GM21515 (cell line): ENCODE data around the gene ATG14.
"Not testable (repeated sequence)": the region's sequence is repeated elsewhere in the genome, so short reads cannot be mapped to it uniquely, and the experiment has no call there.

Experiments used
- ATAC-seq: cut with Tn5 transposase; IDR thresholded peaks from one replicate; pipeline ENCODE4 v1.9.1; 2021; ENCODE audit not compliant: unreplicated experiment

Gene ATG14

GRCh38 chr14:55411426-55412389, at the start of gene ATG14:
Gene ATG14 (minus strand): TSS chr14:55411830. CDS start chr14:55411822, 8 bp downstream.
- ATAC-seq, result peak; percentile 94

DNA sequence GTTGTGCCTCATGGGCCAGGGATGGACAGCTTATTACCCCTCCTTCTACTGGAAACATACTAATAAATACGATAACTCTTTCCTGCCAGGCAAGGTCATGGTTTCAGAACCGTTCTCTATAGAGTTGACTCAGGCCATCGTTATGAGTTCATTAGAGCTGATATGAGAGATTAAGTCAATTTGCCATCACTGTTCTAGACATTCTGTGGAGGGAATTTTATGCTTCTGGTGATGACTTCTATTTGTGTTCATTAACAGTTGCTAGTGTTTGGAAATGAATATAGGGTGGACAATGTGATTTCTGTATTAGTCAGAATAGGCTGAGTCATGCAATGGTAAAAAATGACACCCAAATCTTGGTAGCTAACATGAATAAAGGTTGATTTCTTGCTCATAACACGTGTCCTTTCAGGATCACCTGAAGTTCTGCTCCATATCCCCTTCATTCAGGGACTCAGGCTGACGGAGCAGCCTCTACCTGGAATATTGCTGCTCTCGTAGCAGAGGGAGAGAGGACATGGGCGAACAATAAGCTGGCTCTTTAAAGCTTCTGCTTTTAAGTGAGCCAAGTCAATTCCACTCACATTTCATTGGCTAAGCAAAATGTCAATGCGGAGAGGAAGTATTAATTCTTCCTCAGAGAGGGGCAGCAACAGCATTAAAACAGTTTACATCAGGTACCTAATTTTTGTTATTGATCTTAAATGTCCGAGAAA, 47.3 kb upstream of the ATG14 start:
- ATAC-seq, result peak; percentile 78

DNA sequence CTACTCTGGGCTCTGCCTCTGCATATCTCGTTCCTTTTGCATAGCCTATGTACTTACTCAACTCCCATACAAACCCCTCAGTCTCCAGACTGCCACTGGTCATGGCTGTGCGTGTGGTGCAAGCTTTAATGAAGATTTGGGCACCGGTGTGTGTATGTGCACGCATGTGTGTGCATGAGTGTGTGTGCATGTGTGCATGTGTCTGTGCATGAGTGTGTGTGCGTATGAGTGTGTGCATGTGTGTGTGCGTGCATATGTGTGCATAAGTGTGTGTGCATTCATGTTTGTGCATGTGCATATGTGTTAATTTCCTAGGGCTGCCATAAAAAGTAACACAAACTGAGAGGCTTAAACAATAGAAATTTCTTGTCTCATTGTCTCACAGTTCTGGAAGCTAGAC, 45.9 kb upstream of the ATG14 start:
- ATAC-seq, result no peak

GRCh38 chr14:55456411-55456810, 44.8 kb upstream of the ATG14 start:
- not testable (repeated sequence) for ATAC-seq

DNA sequence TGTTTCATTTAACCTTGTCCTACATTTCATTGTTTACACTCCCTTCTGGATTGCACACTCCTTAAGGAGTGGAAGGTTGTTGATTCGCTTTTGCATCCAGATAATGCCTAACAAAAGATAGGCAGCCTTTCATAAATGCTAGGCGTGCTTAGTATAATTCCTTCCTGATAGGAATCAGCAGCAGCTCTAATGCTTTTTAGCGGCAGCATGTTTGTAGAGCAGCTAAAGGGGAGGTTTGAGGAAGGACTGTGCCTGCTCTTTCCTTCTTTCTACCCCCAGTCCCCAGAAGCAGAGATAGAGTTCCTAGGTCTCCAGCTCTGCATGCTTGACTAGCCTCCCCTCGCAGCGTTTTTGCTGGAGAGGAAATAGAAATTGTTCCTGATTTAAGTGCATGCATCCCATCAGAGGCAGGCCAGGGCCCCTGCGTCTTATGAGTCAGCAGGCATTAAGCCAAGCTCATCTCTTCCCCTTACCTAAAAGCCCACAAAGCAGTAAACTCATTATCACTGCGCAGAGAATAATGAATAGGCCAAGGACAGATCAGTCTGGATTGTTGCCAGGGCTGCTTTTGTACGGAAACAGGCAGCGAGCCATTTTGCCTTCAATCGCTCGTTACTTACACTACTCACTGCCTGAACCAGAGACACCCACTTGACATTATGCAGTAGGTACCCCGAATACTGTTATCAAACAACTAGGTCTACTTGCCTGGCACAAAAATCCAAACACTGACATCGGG, 42.8 kb upstream of the ATG14 start:
- no peak for ATAC-seq

DNA sequence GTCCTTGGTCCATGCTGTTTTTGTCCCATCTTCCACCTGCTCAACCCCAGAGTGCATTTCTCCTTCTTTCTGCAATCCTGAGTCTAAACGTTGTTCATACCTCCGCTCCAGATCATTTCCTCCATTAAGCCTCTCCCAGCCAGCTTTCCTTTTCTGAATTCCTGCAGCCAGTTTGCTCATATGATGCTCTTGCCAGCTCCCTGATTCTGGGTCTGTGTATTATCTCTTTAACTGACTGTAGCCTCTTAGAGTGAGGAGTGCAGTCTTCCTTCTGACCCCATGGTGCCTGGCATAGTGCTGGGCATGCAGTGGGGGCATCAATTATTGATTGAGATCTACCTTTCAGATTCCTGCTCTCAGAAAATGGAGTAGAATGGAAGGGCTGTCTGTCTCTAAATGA, 40.3 kb upstream of the ATG14 start:
- ATAC-seq, result no peak

GRCh38 chr14:55451398-55451797, 39.8 kb upstream of the ATG14 start:
- no peak for ATAC-seq

DNA sequence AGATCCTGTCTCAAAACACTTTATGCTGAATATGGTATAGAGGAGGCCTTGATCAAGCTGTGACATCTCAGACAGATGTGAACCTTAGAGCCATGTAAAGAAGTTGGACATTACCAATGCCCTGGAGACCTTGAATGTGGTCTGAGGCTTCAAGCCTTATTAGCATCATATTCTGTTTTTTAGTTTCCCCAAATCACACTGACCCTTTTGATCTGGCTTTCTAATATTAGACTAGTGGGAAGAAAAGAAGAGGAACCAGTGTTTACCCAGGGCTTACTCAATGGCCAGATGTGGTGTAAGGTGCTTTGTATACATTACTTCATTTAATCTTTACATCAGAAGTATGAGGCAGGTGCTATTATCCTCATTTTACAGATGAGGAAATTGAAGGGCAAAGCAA, 39.4 kb upstream of the ATG14 start:
- ATAC-seq, result no peak

DNA sequence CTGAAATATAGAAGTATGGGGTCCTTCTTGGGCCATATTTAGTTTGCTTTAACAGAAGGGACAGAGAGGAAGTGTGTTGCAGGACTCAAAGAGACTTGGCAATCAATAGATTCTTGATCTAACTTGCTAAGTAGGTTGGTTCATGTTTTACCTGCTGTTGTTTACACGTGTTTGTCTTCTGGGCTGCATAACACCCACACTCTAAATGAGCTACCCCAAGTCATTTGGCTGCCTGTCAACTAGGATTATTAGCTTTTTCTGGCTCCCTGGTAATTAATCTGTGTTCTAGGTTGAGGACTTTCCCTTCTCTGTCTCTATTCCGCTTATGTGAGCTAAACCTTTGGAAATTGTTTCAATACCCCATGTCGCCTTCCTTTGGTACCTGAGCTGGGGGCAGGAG, 38.9 kb upstream of the ATG14 start:
- ATAC-seq, result no peak

DNA sequence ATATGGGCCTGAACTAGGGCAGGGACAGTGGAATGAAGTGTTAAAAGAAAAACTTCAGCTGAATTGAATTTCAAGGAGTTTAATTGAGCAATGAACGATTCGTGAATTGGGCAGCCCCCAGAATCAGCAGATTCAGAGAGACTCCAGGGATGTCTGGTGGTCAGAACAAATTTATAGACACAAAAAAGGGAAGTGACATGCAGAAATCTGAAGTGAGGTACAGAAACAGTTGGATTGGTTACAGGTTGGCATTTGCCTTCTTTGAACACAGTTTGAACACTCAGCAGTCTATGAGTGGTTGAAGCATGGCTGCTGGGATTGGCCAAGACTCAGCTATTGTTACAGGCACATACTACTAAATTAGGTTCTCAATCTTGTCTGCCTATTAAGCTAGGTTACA, 38.5 kb upstream of the ATG14 start:
- ATAC-seq, result no peak

DNA sequence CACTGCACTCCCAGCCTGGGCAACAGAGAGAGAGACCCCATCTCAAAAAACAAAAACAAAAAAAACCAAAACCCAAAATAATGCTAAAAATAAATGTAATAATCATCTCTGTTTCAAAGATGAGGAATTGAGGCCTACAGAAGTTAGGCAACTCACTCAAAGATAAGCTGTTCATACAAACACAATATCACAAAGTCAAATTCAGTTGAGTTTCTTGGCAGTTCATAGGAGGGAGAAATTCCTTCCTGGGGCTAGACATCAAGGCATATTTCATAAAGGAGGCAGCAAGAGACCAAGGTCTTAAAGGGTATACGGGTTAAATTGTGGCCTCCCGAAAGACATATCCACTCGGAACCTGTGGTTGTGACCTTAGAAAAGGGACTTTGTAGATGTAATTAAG, 37.5 kb upstream of the ATG14 start:
- no peak for ATAC-seq

DNA sequence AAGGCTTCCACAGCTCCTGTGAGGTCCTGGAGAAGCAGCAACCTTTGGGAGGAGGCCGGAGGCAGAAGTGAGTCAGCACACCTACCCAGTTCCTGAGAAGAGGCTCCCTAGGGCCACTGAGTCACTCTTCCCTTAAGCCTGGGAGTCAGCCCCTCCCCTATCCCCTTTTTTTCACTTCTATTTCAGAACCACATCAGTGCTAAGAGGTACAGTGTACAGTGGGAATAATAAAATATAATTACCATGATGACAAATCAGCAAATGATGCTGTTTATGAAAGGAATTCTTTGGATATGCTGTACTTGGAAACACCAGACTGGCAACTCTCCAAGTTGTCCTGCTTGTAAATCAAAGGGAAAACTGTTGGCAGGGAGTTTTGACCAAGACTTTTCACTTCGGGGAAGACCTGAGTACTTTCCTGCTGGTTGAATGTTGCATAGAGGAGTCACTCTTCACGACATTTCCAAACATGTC, 36.5 kb upstream of the ATG14 start:
- no peak for ATAC-seq

DNA sequence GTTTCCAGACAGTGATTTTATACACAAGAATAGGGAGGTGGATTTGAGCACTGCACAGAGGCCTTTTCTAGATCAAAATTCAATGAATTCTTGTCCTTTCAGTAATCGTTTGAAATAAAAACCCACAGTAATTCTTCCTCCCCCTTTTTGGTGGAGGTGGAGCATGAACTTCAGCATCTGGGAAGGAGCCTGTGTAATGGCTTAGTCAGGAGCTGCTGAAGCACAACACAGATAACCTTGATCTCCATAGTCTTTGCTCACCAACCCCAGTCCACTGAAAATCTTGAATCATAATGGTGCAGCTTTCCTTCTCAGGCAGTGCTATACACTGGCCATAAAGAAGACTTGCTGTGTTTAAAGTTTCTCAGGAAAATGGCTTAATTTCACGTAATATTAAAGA, 35.2 kb upstream of the ATG14 start:
- ATAC-seq, result no peak

DNA sequence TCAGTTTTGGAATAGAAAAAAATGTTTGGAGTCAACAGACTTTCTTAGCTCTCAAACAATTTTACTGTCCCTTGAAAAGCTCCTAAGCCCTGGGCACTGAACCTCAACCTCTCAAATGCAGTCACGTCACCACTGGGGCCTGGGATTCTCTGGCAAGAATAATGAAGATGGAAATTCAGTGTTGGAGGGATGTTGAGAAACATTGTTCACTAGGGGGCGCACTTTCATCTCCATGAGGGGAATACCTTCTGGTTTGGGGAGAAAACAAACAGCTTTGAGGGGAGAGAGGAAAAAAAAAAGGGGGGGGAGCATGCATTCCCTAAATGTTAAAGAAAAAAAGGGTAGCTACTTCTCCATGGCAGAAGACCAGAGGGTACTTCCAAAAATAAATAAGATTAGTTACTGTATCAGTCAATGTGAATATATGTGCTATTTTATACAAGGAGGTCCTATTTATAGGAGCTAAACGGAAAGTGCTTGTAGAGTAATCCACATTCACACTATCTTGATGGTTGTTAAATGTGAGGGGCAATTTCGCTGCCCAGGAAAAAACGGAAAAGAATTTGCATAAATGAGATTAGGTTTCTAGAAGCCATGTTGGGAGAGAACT, 34.6 kb upstream of the ATG14 start:
- ATAC-seq, result no peak

DNA sequence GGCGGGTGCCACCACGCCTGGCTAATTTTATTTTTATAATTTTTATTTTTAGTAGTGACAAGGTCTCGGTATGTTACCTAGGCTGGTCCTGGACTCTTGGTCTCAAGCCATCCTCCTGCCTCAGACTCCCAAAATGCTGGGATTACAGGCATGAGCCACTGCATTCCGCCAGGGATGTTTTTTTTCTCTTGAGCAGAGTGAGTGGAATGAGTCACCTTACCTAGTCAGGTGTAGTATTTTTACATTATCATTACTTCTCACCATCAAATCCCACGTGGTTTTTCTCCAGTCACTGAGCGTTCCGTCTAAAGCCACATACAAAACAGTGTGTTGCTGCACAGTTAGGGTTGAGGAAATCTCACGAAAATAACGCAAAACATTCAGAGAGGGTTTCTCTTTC, 29.7 kb upstream of the ATG14 start:
- no peak for ATAC-seq

GRCh38 chr14:55440385-55440784, 28.8 kb upstream of the ATG14 start, which contains the start of gene TBPL2:
Gene TBPL2 (minus strand): TSS chr14:55440616. CDS start chr14:55440449, 167 bp downstream.
- no peak for ATAC-seq

DNA sequence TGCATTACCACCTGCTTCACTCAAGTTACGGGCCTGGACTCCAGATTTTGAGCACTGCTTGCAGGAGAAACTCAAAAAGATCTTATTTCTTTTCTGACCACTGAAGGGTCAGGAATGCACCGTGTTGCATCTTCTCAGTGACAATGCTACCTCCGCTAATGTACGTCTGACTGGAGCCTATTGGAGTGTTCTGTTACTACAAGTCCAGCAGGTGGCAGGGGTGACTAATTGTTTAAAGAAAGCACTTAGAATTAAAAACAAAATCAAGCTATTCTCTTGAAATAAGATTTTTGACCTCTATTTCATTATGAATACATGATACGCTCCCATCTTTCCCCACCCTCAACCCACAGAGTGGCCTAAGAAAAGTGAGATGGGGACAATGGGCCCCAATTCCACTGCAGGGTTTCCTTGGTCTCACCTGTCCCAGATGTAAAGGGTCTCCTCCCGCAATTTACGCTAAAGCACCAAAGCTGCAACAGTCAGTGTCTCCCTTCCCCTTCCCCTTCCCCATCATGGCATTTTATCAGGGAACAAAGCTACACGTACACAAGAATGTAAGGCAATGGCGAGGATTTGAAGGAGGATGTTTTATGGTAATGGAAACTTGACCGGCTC, 26.5 kb upstream of the ATG14 start:
- no peak for ATAC-seq

- ATAC-seq, result no peak
These were observed 25.3 kb upstream of the ATG14 start for GRCh38 chr14:55436931-55437330.

DNA sequence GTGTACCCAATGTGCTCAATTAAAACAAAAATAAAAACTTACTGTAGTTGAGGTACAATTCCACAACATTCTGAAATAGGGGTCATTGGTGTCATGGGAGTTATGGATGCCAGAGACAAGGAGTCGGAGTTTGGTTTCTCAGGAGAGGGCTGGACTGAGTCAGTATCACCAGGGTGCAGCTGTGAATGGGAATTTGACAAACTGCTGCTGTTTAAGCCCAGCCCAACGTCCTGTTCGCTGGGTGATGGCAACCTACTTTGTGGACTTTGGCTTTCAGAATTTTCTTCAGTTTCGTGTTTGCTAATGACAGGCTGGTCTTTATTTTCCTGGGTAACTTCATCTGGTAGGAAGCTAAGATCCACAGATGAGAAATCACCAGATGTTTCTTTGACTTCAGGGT, 24.9 kb upstream of the ATG14 start:
- ATAC-seq, result no peak

- ATAC-seq, result no peak
These were observed 23.2 kb upstream of the ATG14 start for GRCh38 chr14:55434805-55435174.
